HG03103 (cell line): ENCODE measurements around the gene RAB6B.
A peak's percentile ranks its signal among the peaks of the same experiment; 100 is the strongest.
"Not testable (repeated sequence)": the region's sequence is repeated elsewhere in the genome, so short reads cannot be mapped to it uniquely, and the experiment has no call there.

Source experiments
- ATAC-seq: cut with Tn5 transposase; IDR thresholded peaks from one replicate; pipeline ENCODE4 v1.9.1; 2021; ENCODE audit warnings: low read depth; ENCODE audit not compliant: unreplicated experiment

Gene RAB6B

GRCh38 chr3:133824961-133825485, 70.7 kb downstream of the RAB6B start:
- no peak for ATAC-seq

- no peak for ATAC-seq
These were observed 73.7 kb downstream of the RAB6B start for GRCh38 chr3:133821767-133822638.

GRCh38 chr3:133820889-133821675, 74.6 kb downstream of the RAB6B start:
- ATAC-seq: no peak

- no peak for ATAC-seq
These were observed 75.6 kb downstream of the RAB6B start for GRCh38 chr3:133820129-133820528.

GRCh38 chr3:133815386-133815785, 80.3 kb downstream of the RAB6B start:
- ATAC-seq: no peak

GRCh38 chr3:133812872-133813271, 82.8 kb downstream of the RAB6B start:
- no peak for ATAC-seq

- ATAC-seq: peak; percentile 97
These were observed 89.8 kb downstream of the RAB6B start, which contains the start of gene SRPRB for GRCh38 chr3:133805702-133806475. TSS of gene SRPRB (plus strand) at chr3:133805815. CDS start at chr3:133805849, 34 bp downstream.

GRCh38 chr3:133805384-133805701, 90.3 kb downstream of the RAB6B start:
- no peak for ATAC-seq

GRCh38 chr3:133804896-133805295, 90.8 kb downstream of the RAB6B start:
- no peak for ATAC-seq

- ATAC-seq: no peak
These were observed 92.2 kb downstream of the RAB6B start for GRCh38 chr3:133803469-133803868.

GRCh38 chr3:133799794-133800585, 95.7 kb downstream of the RAB6B start:
- ATAC-seq: no peak

- no peak for ATAC-seq
These were observed 98.1 kb downstream of the RAB6B start for GRCh38 chr3:133797396-133798105.

- ATAC-seq: no peak
These were observed 103.4 kb downstream of the RAB6B start for GRCh38 chr3:133792171-133792763.

GRCh38 chr3:133788024-133788423, 107.7 kb downstream of the RAB6B start:
- no peak for ATAC-seq

GRCh38 chr3:133783762-133784161, 111.9 kb downstream of the RAB6B start:
- no peak for ATAC-seq

GRCh38 chr3:133782454-133782853, 113.2 kb downstream of the RAB6B start:
- no peak for ATAC-seq

GRCh38 chr3:133781570-133781969, 114.1 kb downstream of the RAB6B start:
- ATAC-seq: no peak

- not testable (repeated sequence) for ATAC-seq
These were observed 114.9 kb downstream of the RAB6B start for GRCh38 chr3:133780756-133781155.
